ENCODE measurements around the gene RIPOR1.
A peak's percentile ranks its signal among the peaks of the same experiment; 100 is the strongest.

The RIPOR1 gene

DNA sequence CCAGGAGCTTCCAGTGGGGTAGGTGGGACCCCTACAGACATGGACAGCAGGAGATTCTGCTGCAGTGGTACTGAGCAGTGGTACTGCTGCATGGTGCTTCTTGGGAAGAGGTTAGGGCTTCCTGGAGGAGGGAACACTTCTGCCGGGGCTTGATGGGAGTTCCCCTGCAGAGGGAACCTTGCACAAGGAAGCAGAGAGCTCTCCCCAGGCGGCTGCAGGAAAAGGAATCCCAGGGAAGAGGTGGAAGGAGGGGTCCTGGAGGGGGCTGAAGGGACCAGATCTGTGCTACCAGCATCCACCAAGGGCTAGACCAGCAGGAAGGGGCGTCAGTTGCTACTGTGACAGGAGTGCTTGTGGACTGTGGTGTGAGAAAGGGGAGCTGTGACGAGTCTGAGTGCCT, 10.6 kb downstream of the RIPOR1 start:
- Histone ChIP-seq H3K9me2 (replicated peaks; ENCODE audit: low read depth, low read length) (no peaks in the 10 kb centered on the region), H3K27me3 (ENCODE audit: insufficient read depth, low read length, poor library complexity, severe bottlenecking) (no peaks in the 10 kb centered on the region), H3K4me3 (ENCODE audit: low read length, poor library complexity, severe bottlenecking) (peak overlapping the region; percentile 85), H3K4me2 (ENCODE audit: low read depth, low read length, poor library complexity, severe bottlenecking) (peak overlapping the region; percentile 87), H3K9ac (ENCODE audit: low read depth, low read length, poor library complexity, severe bottlenecking) (peak overlapping the region; percentile 96), H3K9me3 (ENCODE audit: insufficient read depth, low read depth, low read length) (no peaks in the 10 kb centered on the region), H3K36me3 (ENCODE audit: insufficient read depth, low read length) (no peaks in the 10 kb centered on the region; the same call in 1 of the 2 replicates), H3K79me2 (ENCODE audit: insufficient read depth, low read length) (peaks cover 25% of the 10 kb centered on the region; the same call in 1 of the 2 replicates), H3F3A (ENCODE audit: low read depth) (peaks cover 2% of the 10 kb centered on the region; the same call in 1 of the 2 replicates), H2AFZ (ENCODE audit: low read length) (no peak overlapping the region), H3K4me1 (ENCODE audit: insufficient read depth, low read length, poor library complexity, severe bottlenecking) (peaks cover 32% of the 10 kb centered on the region), H4K20me1 (ENCODE audit: insufficient read depth, low read length, poor library complexity, severe bottlenecking) (peaks cover 19% of the 10 kb centered on the region)
- TF ChIP-seq EZH2phosphoT487 (IDR thresholded peaks at IDR 0.05; ENCODE audit: borderline replicate concordance) (no peak), CTCF (conservative IDR thresholded peaks at IDR 0.05; ENCODE audit: low read length) (no peak)

GRCh38 chr16:67539691-67540635, 11.3 kb downstream of the RIPOR1 start:
- no peak overlapping the region for H3K9ac ChIP-seq (ENCODE audit: low read depth, low read length, poor library complexity, severe bottlenecking)
- no peak overlapping the region for H2AFZ ChIP-seq (ENCODE audit: low read length)
- H3K4me3 ChIP-seq (ENCODE audit: low read length, poor library complexity, severe bottlenecking): peak overlapping the region; percentile 85
- peaks cover 25% of the 10 kb centered on the region; the same call in 1 of the 2 replicates for H3K79me2 ChIP-seq (ENCODE audit: insufficient read depth, low read length)
- H3K4me2 ChIP-seq (ENCODE audit: low read depth, low read length, poor library complexity, severe bottlenecking): peak overlapping the region; percentile 87
- no peaks in the 10 kb centered on the region for H3K27me3 ChIP-seq (ENCODE audit: insufficient read depth, low read length, poor library complexity, severe bottlenecking)
- H3K9me2 ChIP-seq (replicated peaks; ENCODE audit: low read depth, low read length): no peaks in the 10 kb centered on the region
- peaks cover 2% of the 10 kb centered on the region; the same call in 1 of the 2 replicates for H3F3A ChIP-seq (ENCODE audit: low read depth)
- H4K20me1 ChIP-seq (ENCODE audit: insufficient read depth, low read length, poor library complexity, severe bottlenecking): peaks cover 19% of the 10 kb centered on the region
- no peaks in the 10 kb centered on the region for H3K9me3 ChIP-seq (ENCODE audit: insufficient read depth, low read depth, low read length)
- TF ChIP-seq CTCF (conservative IDR thresholded peaks at IDR 0.05; ENCODE audit: low read length) (no peak), EZH2phosphoT487 (IDR thresholded peaks at IDR 0.05; ENCODE audit: borderline replicate concordance) (no peak)
- peaks cover 28% of the 10 kb centered on the region for H3K4me1 ChIP-seq (ENCODE audit: insufficient read depth, low read length, poor library complexity, severe bottlenecking)
- H3K36me3 ChIP-seq (ENCODE audit: insufficient read depth, low read length): peaks cover 3% of the 10 kb centered on the region; the same call in 1 of the 2 replicates

DNA sequence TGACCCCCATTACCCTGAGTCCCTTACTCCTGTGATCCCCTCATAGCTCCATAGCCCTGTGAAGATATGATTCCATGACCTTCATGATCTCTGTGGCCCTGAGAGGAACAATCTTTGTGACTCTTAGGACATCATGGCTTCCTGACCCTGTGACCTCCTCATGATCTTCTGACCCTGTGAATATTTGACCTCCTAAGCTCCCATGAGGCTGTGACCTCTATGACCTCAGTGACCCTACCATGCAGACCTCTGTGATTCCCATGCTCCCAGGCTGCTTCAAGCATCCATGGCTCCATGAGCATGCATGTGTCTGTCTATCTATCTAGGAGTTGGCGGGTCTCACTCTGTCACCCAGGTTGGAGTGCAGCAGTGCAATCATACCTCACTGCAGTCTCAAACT, 12.1 kb downstream of the RIPOR1 start:
- peaks cover 19% of the 10 kb centered on the region for H4K20me1 ChIP-seq (ENCODE audit: insufficient read depth, low read length, poor library complexity, severe bottlenecking)
- no peak overlapping the region for H3K4me3 ChIP-seq (ENCODE audit: low read length, poor library complexity, severe bottlenecking)
- H3K9me3 ChIP-seq (ENCODE audit: insufficient read depth, low read depth, low read length): no peaks in the 10 kb centered on the region
- H3K4me1 ChIP-seq (ENCODE audit: insufficient read depth, low read length, poor library complexity, severe bottlenecking): peaks cover 28% of the 10 kb centered on the region
- H3K79me2 ChIP-seq (ENCODE audit: insufficient read depth, low read length): peaks cover 28% of the 10 kb centered on the region; the same call in 1 of the 2 replicates
- no peak for TF ChIP-seq EZH2phosphoT487 (IDR thresholded peaks at IDR 0.05; ENCODE audit: borderline replicate concordance)
- no peak for TF ChIP-seq CTCF (conservative IDR thresholded peaks at IDR 0.05; ENCODE audit: low read length)
- peaks cover 2% of the 10 kb centered on the region; the same call in 1 of the 2 replicates for H3F3A ChIP-seq (ENCODE audit: low read depth)
- no peak overlapping the region for H2AFZ ChIP-seq (ENCODE audit: low read length)
- H3K9ac ChIP-seq (ENCODE audit: low read depth, low read length, poor library complexity, severe bottlenecking): no peak overlapping the region
- peaks cover 4% of the 10 kb centered on the region; the same call in 1 of the 2 replicates for H3K36me3 ChIP-seq (ENCODE audit: insufficient read depth, low read length)
- H3K9me2 ChIP-seq (replicated peaks; ENCODE audit: low read depth, low read length): no peaks in the 10 kb centered on the region
- no peaks in the 10 kb centered on the region for H3K27me3 ChIP-seq (ENCODE audit: insufficient read depth, low read length, poor library complexity, severe bottlenecking)
- no peak overlapping the region for H3K4me2 ChIP-seq (ENCODE audit: low read depth, low read length, poor library complexity, severe bottlenecking)
